Glutamatergic neuron (in vitro differentiated cells): ENCODE data around the gene RANBP6. TPM values are rescaled to one million over a fixed set of nuclear protein-coding genes. Genes with fewer than 3 reads are reported as not detected.

Experiments used
- DNase-seq: peaks from one replicate; pipeline ENCODE4 v3.0.0; 2022
- H3K27ac Mint-ChIP-seq: one replicate; pipeline ENCODE4 v1.8.0; 2020; ENCODE audit warnings: mild to moderate bottlenecking, mixed read lengths, inconsistent platforms; ENCODE audit not compliant: unreplicated experiment
- H3K27me3 Mint-ChIP-seq: one replicate; pipeline ENCODE4 v1.8.0; 2020; ENCODE audit warnings: mild to moderate bottlenecking, moderate library complexity, mixed read lengths, inconsistent platforms; ENCODE audit not compliant: unreplicated experiment
- H3K36me3 Mint-ChIP-seq: one replicate; pipeline ENCODE4 v1.8.0; 2020; ENCODE audit warnings: mild to moderate bottlenecking, mixed read lengths, inconsistent platforms; ENCODE audit not compliant: unreplicated experiment
- H3K4me1 Mint-ChIP-seq: one replicate; pipeline ENCODE4 v1.8.0; 2020; ENCODE audit warnings: mild to moderate bottlenecking, low read depth, mixed read lengths, inconsistent platforms; ENCODE audit not compliant: unreplicated experiment
- H3K4me3 Mint-ChIP-seq: one replicate; pipeline ENCODE4 v1.8.0; 2020; ENCODE audit warnings: mild to moderate bottlenecking, mixed read lengths, inconsistent platforms; ENCODE audit not compliant: unreplicated experiment
- H3K9me3 Mint-ChIP-seq: one replicate; pipeline ENCODE4 v1.8.0; 2020; ENCODE audit warnings: mild to moderate bottlenecking, moderate library complexity, mixed read lengths, inconsistent platforms; ENCODE audit not compliant: unreplicated experiment
- total RNA-seq: library from RNA; stranded (reverse); fragmentation: NEBNext Ultra II Directional; extraction: Animal tissue kit (Norgen Biotek cat#: 25700); gene quantifications from one replicate; pipeline ENCODE4 v1.2.1, GENCODE V29; 2021; ENCODE audit not compliant: unreplicated experiment
- TF ChIP-seq, protein P1 (sequence below): fragments of 200-600 bp; sonication (generic); IDR thresholded peaks from one replicate; pipeline ENCODE4 v1.5.0; 2021; ENCODE audit not compliant: partially characterized antibody, unreplicated experiment

Gene RANBP6
- total RNA-seq, 1 donor from 2014 or later: 32.2 TPM

- no peak overlapping the region for H3K27ac Mint-ChIP-seq
- H3K4me3 Mint-ChIP-seq: no peak overlapping the region
- H3K36me3 Mint-ChIP-seq: no peaks in the 10 kb centered on the region
- TF ChIP-seq, protein P1, sequence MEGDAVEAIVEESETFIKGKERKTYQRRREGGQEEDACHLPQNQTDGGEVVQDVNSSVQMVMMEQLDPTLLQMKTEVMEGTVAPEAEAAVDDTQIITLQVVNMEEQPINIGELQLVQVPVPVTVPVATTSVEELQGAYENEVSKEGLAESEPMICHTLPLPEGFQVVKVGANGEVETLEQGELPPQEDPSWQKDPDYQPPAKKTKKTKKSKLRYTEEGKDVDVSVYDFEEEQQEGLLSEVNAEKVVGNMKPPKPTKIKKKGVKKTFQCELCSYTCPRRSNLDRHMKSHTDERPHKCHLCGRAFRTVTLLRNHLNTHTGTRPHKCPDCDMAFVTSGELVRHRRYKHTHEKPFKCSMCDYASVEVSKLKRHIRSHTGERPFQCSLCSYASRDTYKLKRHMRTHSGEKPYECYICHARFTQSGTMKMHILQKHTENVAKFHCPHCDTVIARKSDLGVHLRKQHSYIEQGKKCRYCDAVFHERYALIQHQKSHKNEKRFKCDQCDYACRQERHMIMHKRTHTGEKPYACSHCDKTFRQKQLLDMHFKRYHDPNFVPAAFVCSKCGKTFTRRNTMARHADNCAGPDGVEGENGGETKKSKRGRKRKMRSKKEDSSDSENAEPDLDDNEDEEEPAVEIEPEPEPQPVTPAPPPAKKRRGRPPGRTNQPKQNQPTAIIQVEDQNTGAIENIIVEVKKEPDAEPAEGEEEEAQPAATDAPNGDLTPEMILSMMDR: no peak
- no peaks in the 10 kb centered on the region for H3K4me1 Mint-ChIP-seq
- no peaks in the 10 kb centered on the region for H3K9me3 Mint-ChIP-seq
- no peak for DNase-seq
- H3K27me3 Mint-ChIP-seq: peaks cover 1% of the 10 kb centered on the region
These were observed 27.2 kb downstream of the RANBP6 start for GRCh38 chr9:5988265-5988664.

GRCh38 chr9:5983042-5983441 lies 32.4 kb downstream of the RANBP6 start:
- H3K27me3 Mint-ChIP-seq: peaks cover 1% of the 10 kb centered on the region
- H3K9me3 Mint-ChIP-seq: no peaks in the 10 kb centered on the region
- H3K36me3 Mint-ChIP-seq: no peaks in the 10 kb centered on the region
- no peaks in the 10 kb centered on the region for H3K4me1 Mint-ChIP-seq
- H3K27ac Mint-ChIP-seq: no peak overlapping the region
- TF ChIP-seq, protein P1: no peak
- DNase-seq: no peak
- H3K4me3 Mint-ChIP-seq: no peak overlapping the region

- Mint-ChIP-seq H3K27ac (no peak overlapping the region), H3K4me3 (no peak overlapping the region), H3K36me3 (no peaks in the 10 kb centered on the region), H3K9me3 (no peaks in the 10 kb centered on the region), H3K27me3 (peaks cover 1% of the 10 kb centered on the region), H3K4me1 (no peaks in the 10 kb centered on the region)
- no peak for DNase-seq
- TF ChIP-seq, protein P1: no peak
These were observed 33.1 kb downstream of the RANBP6 start for GRCh38 chr9:5982317-5982716.

- no peaks in the 10 kb centered on the region for H3K36me3 Mint-ChIP-seq
- H3K9me3 Mint-ChIP-seq: peaks cover 3% of the 10 kb centered on the region
- no peak overlapping the region for H3K4me3 Mint-ChIP-seq
- TF ChIP-seq, protein P1: no peak
- H3K27me3 Mint-ChIP-seq: no peaks in the 10 kb centered on the region
- no peaks in the 10 kb centered on the region for H3K4me1 Mint-ChIP-seq
- no peak overlapping the region for H3K27ac Mint-ChIP-seq
- no peak for DNase-seq
These were observed 36.9 kb downstream of the RANBP6 start for GRCh38 chr9:5978523-5978922.

DNA sequence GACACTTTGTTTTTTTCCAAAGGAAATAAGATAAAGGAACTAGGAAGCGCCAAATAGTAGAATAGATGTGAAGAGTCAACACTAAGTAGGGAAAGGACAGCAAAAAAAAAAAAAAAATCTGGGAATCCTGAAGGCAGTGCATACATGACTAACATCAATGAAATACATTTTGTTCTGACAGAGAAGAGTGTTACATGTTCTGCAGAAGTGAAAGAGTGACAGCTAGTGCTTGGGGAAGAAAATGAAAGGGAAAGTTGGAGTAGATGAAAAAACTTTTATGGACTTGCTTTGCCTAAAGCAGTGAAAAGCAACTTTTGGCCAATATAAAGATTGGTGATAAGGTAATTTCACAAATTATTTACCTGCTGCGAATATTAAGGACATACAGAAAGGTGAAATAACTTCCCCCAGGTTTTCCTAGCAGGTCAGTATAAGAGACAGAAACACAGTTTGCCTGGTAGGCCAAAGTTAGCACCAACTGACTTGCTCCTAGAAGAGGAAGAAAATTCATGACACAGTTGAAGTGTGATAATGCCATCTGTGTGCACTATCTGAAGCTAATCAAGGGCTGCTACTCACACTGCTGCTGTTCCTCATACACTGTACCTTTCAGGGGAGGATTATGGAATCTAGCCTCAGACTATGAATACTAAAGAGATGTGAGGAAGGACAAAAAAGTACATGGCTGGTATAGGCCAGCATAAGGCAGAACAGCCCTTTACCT lies 38.6 kb downstream of the RANBP6 start:
- no peaks in the 10 kb centered on the region for H3K27me3 Mint-ChIP-seq
- DNase-seq: no peak
- H3K4me3 Mint-ChIP-seq: no peak overlapping the region
- H3K27ac Mint-ChIP-seq: no peak overlapping the region
- no peaks in the 10 kb centered on the region for H3K4me1 Mint-ChIP-seq
- no peaks in the 10 kb centered on the region for H3K36me3 Mint-ChIP-seq
- TF ChIP-seq, protein P1: no peak
- H3K9me3 Mint-ChIP-seq: peaks cover 3% of the 10 kb centered on the region
